Neural cell (in vitro differentiated cells): ENCODE measurements around the gene CNST. TPM values are rescaled to one million over a fixed set of nuclear protein-coding genes. Genes with fewer than 3 reads are reported as not detected.

Experiments used
- H2AFZ ChIP-seq: fragments of 200-600, 300-800 bp; sonication (generic), shearing (Covaris generic); 2 replicates; pipeline ENCODE4 v1.6.0; 2014; ENCODE audit warnings: low read depth, mild to moderate bottlenecking, antibody characterized with exemption, low read length, moderate library complexity
- H3F3A ChIP-seq: fragments of 200-600 bp; shearing (Covaris generic); 2 replicates; pipeline ENCODE4 v1.6.1; 2016; ENCODE audit warnings: mild to moderate bottlenecking, moderate library complexity, mixed read lengths, antibody characterized with exemption, low read length; ENCODE audit not compliant: insufficient read depth, poor library complexity, severe bottlenecking
- H3K27ac ChIP-seq: fragments of 200-600, 300-800 bp; sonication (generic), shearing (Covaris generic); 2 replicates; pipeline ENCODE4 v1.5.1; 2014; ENCODE audit warnings: mild to moderate bottlenecking, low read length, moderate library complexity
- H3K27me3 ChIP-seq: fragments of 300-800, 200-600 bp; sonication (generic), shearing (Covaris generic); 2 replicates; pipeline ENCODE4 v1.6.0; 2014; ENCODE audit warnings: mild to moderate bottlenecking, low read depth, low read length, moderate library complexity; ENCODE audit not compliant: insufficient read depth
- H3K36me3 ChIP-seq: fragments of 300-800, 200-600 bp; sonication (generic), shearing (Covaris generic); 2 replicates; pipeline ENCODE4 v1.5.1; 2014; ENCODE audit warnings: mild to moderate bottlenecking, antibody characterized with exemption, low read length, moderate library complexity; ENCODE audit not compliant: insufficient read depth
- H3K4me2 ChIP-seq: fragments of 300-800, 200-600 bp; sonication (generic), shearing (Covaris generic); 2 replicates; pipeline ENCODE4 v1.6.0; 2014; ENCODE audit warnings: mild to moderate bottlenecking, low read length
- H3K4me3 ChIP-seq: fragments of 300-800, 200-600 bp; sonication (generic), shearing (Covaris generic); 2 replicates; pipeline ENCODE4 v1.5.1; 2014; ENCODE audit warnings: mild to moderate bottlenecking, low read length, moderate library complexity
- H3K79me2 ChIP-seq: fragments of 200-600 bp; shearing (Covaris generic); replicated peaks from 2 replicates; pipeline ENCODE4 v1.6.0; 2014; ENCODE audit warnings: mild to moderate bottlenecking, low read length, moderate library complexity; ENCODE audit not compliant: insufficient read depth
- H3K9ac ChIP-seq: fragments of 300-800, 200-600 bp; sonication (generic), shearing (Covaris generic); 2 replicates; pipeline ENCODE4 v1.6.1; 2016; ENCODE audit warnings: mild to moderate bottlenecking, low read length, mixed read lengths
- H3K9me2 ChIP-seq: fragments of 200-600 bp; shearing (Covaris generic); 2 replicates; pipeline ENCODE4 v1.6.1; 2016; ENCODE audit warnings: mild to moderate bottlenecking, low read length, mixed read lengths; ENCODE audit not compliant: insufficient read depth
- H3K9me3 ChIP-seq: fragments of 200-600, 300-800 bp; sonication (generic), shearing (Covaris generic); 2 replicates; pipeline ENCODE4 v1.6.1; 2016; ENCODE audit warnings: mild to moderate bottlenecking, mixed run types, low read length, moderate library complexity, mixed read lengths
- H4K20me1 ChIP-seq: fragments of 200-600 bp; shearing (Covaris generic); 2 replicates; pipeline ENCODE4 v1.6.1; 2016; ENCODE audit warnings: mild to moderate bottlenecking, mixed run types; ENCODE audit not compliant: insufficient read depth
- EP300 ChIP-seq: fragments of 450-650 bp; conservative IDR thresholded peaks from 2 replicates; pipeline ENCODE4 v1.6.1; 2014; ENCODE audit warnings: antibody characterized with exemption, mild to moderate bottlenecking, moderate library complexity; ENCODE audit not compliant: poor library complexity, severe bottlenecking
- EZH2 ChIP-seq: fragments of 200-600, 300-800 bp; shearing (Covaris generic), sonication (generic); IDR thresholded peaks from 2 replicates; pipeline ENCODE4 v1.6.1; 2014; ENCODE audit warnings: antibody characterized with exemption, low read length, borderline replicate concordance, mild to moderate bottlenecking; ENCODE audit not compliant: insufficient read depth, poor library complexity, severe bottlenecking
- MXI1 ChIP-seq: fragments of 450-650 bp; conservative IDR thresholded peaks from 2 replicates; pipeline ENCODE4 v1.6.1; 2014; ENCODE audit warnings: antibody characterized with exemption, mild to moderate bottlenecking; ENCODE audit not compliant: poor library complexity, severe bottlenecking
- POLR2AphosphoS5 ChIP-seq: IDR thresholded peaks from 2 replicates; pipeline ENCODE4 v1.6.1; 2012
- RAD21 ChIP-seq: fragments of 450-650 bp; conservative IDR thresholded peaks from 2 replicates; pipeline ENCODE4 v1.6.1; 2014; ENCODE audit warnings: antibody characterized with exemption, mild to moderate bottlenecking, moderate library complexity
- TAF1 ChIP-seq: IDR thresholded peaks from 2 replicates; pipeline ENCODE4 v1.6.1; 2012; ENCODE audit warnings: low read depth
- polyA plus RNA-seq: library from polyadenylated mRNA; depleted of rRNA; stranded (reverse); fragments of >200 nt; gene quantifications from 2 replicates; pipeline ENCODE4 v1.2.3, GENCODE V29; 2014
- TF ChIP-seq, protein P1 (sequence below): fragments of 450-650 bp; IDR thresholded peaks from 2 replicates; pipeline ENCODE4 v1.5.1; 2014; ENCODE audit warnings: antibody characterized with exemption, mild to moderate bottlenecking, moderate library complexity; ENCODE audit not compliant: poor library complexity, severe bottlenecking
- TF ChIP-seq, protein P2 (sequence below): IDR thresholded peaks from 2 replicates; pipeline ENCODE4 v1.6.1; 2012; ENCODE audit warnings: borderline replicate concordance

Gene CNST
- polyA plus RNA-seq, 1 donor from 2014 or later: 26.3 TPM

DNA sequence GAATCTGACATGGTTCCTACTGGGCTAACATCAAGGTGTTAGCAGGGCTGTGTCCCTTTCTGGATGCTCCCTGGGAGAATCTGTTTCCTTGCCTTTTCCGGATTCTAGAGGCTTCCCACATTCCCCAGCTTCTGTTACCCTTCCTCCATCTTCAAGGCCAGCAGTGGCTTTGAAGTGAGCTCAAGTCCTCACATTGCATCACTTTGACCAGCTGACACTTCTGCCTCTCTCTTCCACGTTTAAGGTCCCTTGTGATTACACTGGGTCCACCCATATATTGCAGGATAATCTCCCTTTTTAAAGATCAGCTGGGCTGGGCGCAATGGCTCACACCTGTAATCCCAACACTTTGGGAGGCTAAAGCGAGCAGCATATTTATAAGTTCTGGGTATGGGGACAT is 33.1 kb downstream of the CNST start:
- Histone ChIP-seq H3K9me3 (no peaks in the 10 kb centered on the region), H3K9me2 (no peaks in the 10 kb centered on the region), H3K27ac (no peak overlapping the region), H3K79me2 (peaks cover 4% of the 10 kb centered on the region), H3K27me3 (no peaks in the 10 kb centered on the region), H3K9ac (no peak overlapping the region), H3K36me3 (no peaks in the 10 kb centered on the region), H3F3A (no peaks in the 10 kb centered on the region), H2AFZ (no peak overlapping the region), H4K20me1 (no peaks in the 10 kb centered on the region), H3K4me3 (no peak overlapping the region), H3K4me2 (no peak overlapping the region)
- TF ChIP-seq, protein P1, sequence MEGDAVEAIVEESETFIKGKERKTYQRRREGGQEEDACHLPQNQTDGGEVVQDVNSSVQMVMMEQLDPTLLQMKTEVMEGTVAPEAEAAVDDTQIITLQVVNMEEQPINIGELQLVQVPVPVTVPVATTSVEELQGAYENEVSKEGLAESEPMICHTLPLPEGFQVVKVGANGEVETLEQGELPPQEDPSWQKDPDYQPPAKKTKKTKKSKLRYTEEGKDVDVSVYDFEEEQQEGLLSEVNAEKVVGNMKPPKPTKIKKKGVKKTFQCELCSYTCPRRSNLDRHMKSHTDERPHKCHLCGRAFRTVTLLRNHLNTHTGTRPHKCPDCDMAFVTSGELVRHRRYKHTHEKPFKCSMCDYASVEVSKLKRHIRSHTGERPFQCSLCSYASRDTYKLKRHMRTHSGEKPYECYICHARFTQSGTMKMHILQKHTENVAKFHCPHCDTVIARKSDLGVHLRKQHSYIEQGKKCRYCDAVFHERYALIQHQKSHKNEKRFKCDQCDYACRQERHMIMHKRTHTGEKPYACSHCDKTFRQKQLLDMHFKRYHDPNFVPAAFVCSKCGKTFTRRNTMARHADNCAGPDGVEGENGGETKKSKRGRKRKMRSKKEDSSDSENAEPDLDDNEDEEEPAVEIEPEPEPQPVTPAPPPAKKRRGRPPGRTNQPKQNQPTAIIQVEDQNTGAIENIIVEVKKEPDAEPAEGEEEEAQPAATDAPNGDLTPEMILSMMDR: no peak
- TF ChIP-seq TAF1 (no peak), RAD21 (no peak), EZH2 (no peak), MXI1 (no peak), POLR2AphosphoS5 (no peak), EP300 (no peak)
- TF ChIP-seq, protein P2, sequence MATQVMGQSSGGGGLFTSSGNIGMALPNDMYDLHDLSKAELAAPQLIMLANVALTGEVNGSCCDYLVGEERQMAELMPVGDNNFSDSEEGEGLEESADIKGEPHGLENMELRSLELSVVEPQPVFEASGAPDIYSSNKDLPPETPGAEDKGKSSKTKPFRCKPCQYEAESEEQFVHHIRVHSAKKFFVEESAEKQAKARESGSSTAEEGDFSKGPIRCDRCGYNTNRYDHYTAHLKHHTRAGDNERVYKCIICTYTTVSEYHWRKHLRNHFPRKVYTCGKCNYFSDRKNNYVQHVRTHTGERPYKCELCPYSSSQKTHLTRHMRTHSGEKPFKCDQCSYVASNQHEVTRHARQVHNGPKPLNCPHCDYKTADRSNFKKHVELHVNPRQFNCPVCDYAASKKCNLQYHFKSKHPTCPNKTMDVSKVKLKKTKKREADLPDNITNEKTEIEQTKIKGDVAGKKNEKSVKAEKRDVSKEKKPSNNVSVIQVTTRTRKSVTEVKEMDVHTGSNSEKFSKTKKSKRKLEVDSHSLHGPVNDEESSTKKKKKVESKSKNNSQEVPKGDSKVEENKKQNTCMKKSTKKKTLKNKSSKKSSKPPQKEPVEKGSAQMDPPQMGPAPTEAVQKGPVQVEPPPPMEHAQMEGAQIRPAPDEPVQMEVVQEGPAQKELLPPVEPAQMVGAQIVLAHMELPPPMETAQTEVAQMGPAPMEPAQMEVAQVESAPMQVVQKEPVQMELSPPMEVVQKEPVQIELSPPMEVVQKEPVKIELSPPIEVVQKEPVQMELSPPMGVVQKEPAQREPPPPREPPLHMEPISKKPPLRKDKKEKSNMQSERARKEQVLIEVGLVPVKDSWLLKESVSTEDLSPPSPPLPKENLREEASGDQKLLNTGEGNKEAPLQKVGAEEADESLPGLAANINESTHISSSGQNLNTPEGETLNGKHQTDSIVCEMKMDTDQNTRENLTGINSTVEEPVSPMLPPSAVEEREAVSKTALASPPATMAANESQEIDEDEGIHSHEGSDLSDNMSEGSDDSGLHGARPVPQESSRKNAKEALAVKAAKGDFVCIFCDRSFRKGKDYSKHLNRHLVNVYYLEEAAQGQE: no peak

DNA sequence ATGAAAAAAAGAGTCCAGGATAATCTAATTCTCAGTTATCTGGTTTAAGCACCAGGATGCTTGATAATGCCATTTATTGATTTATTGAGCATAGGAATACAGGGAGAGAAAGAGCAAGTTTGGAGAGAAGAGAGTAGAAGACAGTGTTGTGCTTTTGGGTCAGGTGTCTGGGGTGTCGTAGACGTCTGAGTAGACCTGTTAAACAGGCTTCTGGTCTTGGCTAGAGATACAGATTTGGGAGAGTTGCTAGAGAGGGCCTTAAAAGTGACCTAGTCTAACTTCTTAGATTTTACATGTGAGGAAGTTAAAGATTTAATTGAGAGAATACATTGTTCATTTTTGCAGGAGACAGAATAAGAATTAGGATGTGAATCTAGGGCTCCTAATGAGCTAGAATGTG is 34.3 kb downstream of the CNST start:
- H4K20me1 ChIP-seq: no peaks in the 10 kb centered on the region
- H3K27me3 ChIP-seq: no peaks in the 10 kb centered on the region
- peaks cover 4% of the 10 kb centered on the region for H3K79me2 ChIP-seq
- H3K9me2 ChIP-seq: no peaks in the 10 kb centered on the region
- H3K27ac ChIP-seq: no peak overlapping the region
- H2AFZ ChIP-seq: no peak overlapping the region
- no peak overlapping the region for H3K9ac ChIP-seq
- H3K4me2 ChIP-seq: no peak overlapping the region
- TF ChIP-seq, protein P1: no peak
- no peak for TF ChIP-seq RAD21
- H3K4me3 ChIP-seq: no peak overlapping the region
- H3F3A ChIP-seq: no peaks in the 10 kb centered on the region
- H3K36me3 ChIP-seq: no peaks in the 10 kb centered on the region
- no peaks in the 10 kb centered on the region for H3K9me3 ChIP-seq
